Skeletal muscle tissue (tissue), 4 donors: ENCODE data around the gene CUTC. TPM values are rescaled to one million over a fixed set of nuclear protein-coding genes. Genes with fewer than 3 reads are reported as not detected.

Experiments used
- H3K27ac ChIP-seq: one replicate; pipeline ENCODE4 v1.7.0; 2013; ENCODE audit warnings: mild to moderate bottlenecking, low read depth, low read length, inconsistent platforms
- H3K27me3 ChIP-seq, 3 donors: one replicate each; pipeline ENCODE4 v1.7.0; 2013; ENCODE audit warnings: low read length in 3 of 3; ENCODE audit not compliant: control insufficient read depth in 3 of 3, insufficient read depth in 3 of 3
- H3K36me3 ChIP-seq, 3 donors: one replicate each; pipeline ENCODE4 v1.7.0; 2013; ENCODE audit warnings: low read length in 3 of 3; ENCODE audit not compliant: control insufficient read depth in 3 of 3, insufficient read depth in 3 of 3
- H3K4me1 ChIP-seq, 3 donors: one replicate each; pipeline ENCODE4 v1.7.0; 2013; ENCODE audit warnings: low read length in 3 of 3, mild to moderate bottlenecking in 3 of 3; ENCODE audit not compliant: control insufficient read depth in 3 of 3, insufficient read depth in 3 of 3
- H3K4me3 ChIP-seq, 3 donors: one replicate each; pipeline ENCODE4 v1.7.0; 2013; ENCODE audit warnings: low read length in 3 of 3
- H3K9ac ChIP-seq, 3 donors: one replicate each; pipeline ENCODE4 v1.7.0; 2013; ENCODE audit warnings: low read length in 3 of 3, mild to moderate bottlenecking in 3 of 3, moderate library complexity in 2 of 3, low read depth in 1 of 3
- H3K9me3 ChIP-seq, 3 donors: one replicate each; pipeline ENCODE4 v1.7.0; 2013; ENCODE audit warnings: low read length in 3 of 3; ENCODE audit not compliant: control insufficient read depth in 3 of 3
- total RNA-seq: library from RNA; depleted of rRNA; stranded (reverse); fragments of >200 nt; gene quantifications from one replicate; pipeline ENCODE4 v1.2.3, GENCODE V29; 2014
- donor health status: Osteomylitis.

Gene CUTC
- total RNA-seq, 1 donor from 2014 or later: 19.3 TPM

GRCh38 chr10:99787782-99788445 lies 55.9 kb downstream of the CUTC start:
- Histone ChIP-seq H3K9ac (no peak overlapping the region), H3K27ac (peak overlapping the region; percentile 62), H3K4me1 (peaks cover 8 to 16% (median 14%) of the 10 kb centered on the region in 3 donors), H3K27me3 (no peaks in the 10 kb centered on the region), H3K4me3 (no peak overlapping the region), H3K9me3 (no peaks in the 10 kb centered on the region), H3K36me3 (peaks cover 0 to 5% (median 0%) of the 10 kb centered on the region in 3 donors)

GRCh38 chr10:99788598-99789256 lies 56.7 kb downstream of the CUTC start:
- Histone ChIP-seq H3K4me1 (peaks cover 8 to 16% (median 14%) of the 10 kb centered on the region in 3 donors), H3K9ac (no peak overlapping the region), H3K36me3 (peaks cover 0 to 11% (median 0%) of the 10 kb centered on the region in 3 donors), H3K9me3 (no peaks in the 10 kb centered on the region), H3K27me3 (no peaks in the 10 kb centered on the region), H3K27ac (peak overlapping the region; percentile 39), H3K4me3 (no peak overlapping the region)

GRCh38 chr10:99791831-99792230 lies 59.8 kb downstream of the CUTC start:
- H3K9ac ChIP-seq: no peak overlapping the region
- no peaks in the 10 kb centered on the region for H3K9me3 ChIP-seq
- no peak overlapping the region for H3K27ac ChIP-seq
- peaks cover 1 to 18% (median 7%) of the 10 kb centered on the region in 3 donors for H3K36me3 ChIP-seq
- peaks cover 3 to 11% (median 5%) of the 10 kb centered on the region in 3 donors for H3K4me1 ChIP-seq
- H3K27me3 ChIP-seq: no peaks in the 10 kb centered on the region
- no peak overlapping the region for H3K4me3 ChIP-seq

GRCh38 chr10:99793819-99794218 lies 61.8 kb downstream of the CUTC start:
- Histone ChIP-seq H3K4me1 (peaks cover 0 to 4% (median 3%) of the 10 kb centered on the region in 3 donors), H3K36me3 (peaks cover 3 to 28% (median 11%) of the 10 kb centered on the region in 3 donors), H3K9ac (no peak overlapping the region), H3K9me3 (no peaks in the 10 kb centered on the region), H3K27me3 (no peaks in the 10 kb centered on the region), H3K27ac (no peak overlapping the region), H3K4me3 (no peak overlapping the region)

- no peaks in the 10 kb centered on the region for H3K27me3 ChIP-seq
- no peak overlapping the region for H3K27ac ChIP-seq
- no peaks in the 10 kb centered on the region for H3K9me3 ChIP-seq
- H3K4me3 ChIP-seq: no peak overlapping the region
- peaks cover 3 to 48% (median 11%) of the 10 kb centered on the region in 3 donors for H3K36me3 ChIP-seq
- no peaks in the 10 kb centered on the region for H3K4me1 ChIP-seq
- H3K9ac ChIP-seq: no peak overlapping the region
Observed at GRCh38 chr10:99796928-99797327, 64.9 kb downstream of the CUTC start.

- H3K9ac ChIP-seq: no peak overlapping the region
- H3K4me1 ChIP-seq: no peaks in the 10 kb centered on the region
- H3K9me3 ChIP-seq: no peaks in the 10 kb centered on the region
- H3K27me3 ChIP-seq: no peaks in the 10 kb centered on the region
- H3K27ac ChIP-seq: no peak overlapping the region
- peaks cover 3 to 42% (median 13%) of the 10 kb centered on the region in 3 donors for H3K36me3 ChIP-seq
- H3K4me3 ChIP-seq: no peak overlapping the region
Observed at GRCh38 chr10:99798031-99798430, 66.0 kb downstream of the CUTC start.

- no peak overlapping the region for H3K27ac ChIP-seq
- peaks cover 3 to 45% (median 17%) of the 10 kb centered on the region in 3 donors for H3K36me3 ChIP-seq
- no peaks in the 10 kb centered on the region for H3K27me3 ChIP-seq
- H3K9ac ChIP-seq: no peak overlapping the region
- no peaks in the 10 kb centered on the region for H3K4me1 ChIP-seq
- H3K4me3 ChIP-seq: no peak overlapping the region
- H3K9me3 ChIP-seq: no peaks in the 10 kb centered on the region
Observed at GRCh38 chr10:99798920-99799319, 66.9 kb downstream of the CUTC start.

- H3K9ac ChIP-seq: no peak overlapping the region
- no peak overlapping the region for H3K4me3 ChIP-seq
- H3K9me3 ChIP-seq: no peaks in the 10 kb centered on the region
- H3K36me3 ChIP-seq: peaks cover 3 to 40% (median 16%) of the 10 kb centered on the region in 3 donors
- H3K27ac ChIP-seq: no peak overlapping the region
- H3K27me3 ChIP-seq: no peaks in the 10 kb centered on the region
- no peaks in the 10 kb centered on the region for H3K4me1 ChIP-seq
Observed at GRCh38 chr10:99799613-99800012, 67.6 kb downstream of the CUTC start.

GRCh38 chr10:99804471-99804870 lies 72.4 kb downstream of the CUTC start:
- H3K27ac ChIP-seq: no peak overlapping the region
- peaks cover 0 to 42% (median 7%) of the 10 kb centered on the region in 3 donors for H3K36me3 ChIP-seq
- H3K4me3 ChIP-seq: no peak overlapping the region
- H3K27me3 ChIP-seq: no peaks in the 10 kb centered on the region
- no peak overlapping the region for H3K9ac ChIP-seq
- H3K4me1 ChIP-seq: no peaks in the 10 kb centered on the region
- H3K9me3 ChIP-seq: no peaks in the 10 kb centered on the region

GRCh38 chr10:99805190-99805589 lies 73.2 kb downstream of the CUTC start:
- no peak overlapping the region for H3K27ac ChIP-seq
- no peaks in the 10 kb centered on the region for H3K9me3 ChIP-seq
- no peak overlapping the region for H3K4me3 ChIP-seq
- peaks cover 0 to 35% (median 7%) of the 10 kb centered on the region in 3 donors for H3K36me3 ChIP-seq
- H3K4me1 ChIP-seq: no peaks in the 10 kb centered on the region
- no peaks in the 10 kb centered on the region for H3K27me3 ChIP-seq
- H3K9ac ChIP-seq: no peak overlapping the region
